HG02885 (cell line): ENCODE data around the gene TAF6.
"Not testable (repeated sequence)": the region's sequence is repeated elsewhere in the genome, so short reads cannot be mapped to it uniquely, and the experiment has no call there.

Source experiments
- ATAC-seq: cut with Tn5 transposase; IDR thresholded peaks from one replicate; pipeline ENCODE4 v1.9.1; 2021; ENCODE audit warnings: mild to moderate bottlenecking; ENCODE audit not compliant: unreplicated experiment, poor library complexity

Gene TAF6

GRCh38 chr7:100152937-100153666 lies 33.9 kb upstream of the TAF6 start:
- ATAC-seq: no peak

GRCh38 chr7:100152404-100152803 lies 33.2 kb upstream of the TAF6 start:
- ATAC-seq: no peak

GRCh38 chr7:100148559-100149328 lies 29.6 kb upstream of the TAF6 start, which contains the start of gene LAMTOR4:
LAMTOR4 (plus strand) TSS chr7:100148918; CDS start chr7:100148973, 55 bp downstream.
- ATAC-seq: peak; percentile 98

GRCh38 chr7:100148225-100148558 lies 29.0 kb upstream of the TAF6 start:
- no peak for ATAC-seq

GRCh38 chr7:100147278-100147677 lies 28.1 kb upstream of the TAF6 start:
- no peak for ATAC-seq

- not testable (repeated sequence) for ATAC-seq
These were observed 27.2 kb upstream of the TAF6 start for GRCh38 chr7:100146350-100146749.

- ATAC-seq: no peak
These were observed 23.3 kb upstream of the TAF6 start for GRCh38 chr7:100142461-100142860.

- no peak for ATAC-seq
These were observed 22.4 kb upstream of the TAF6 start for GRCh38 chr7:100141555-100141949.

GRCh38 chr7:100137851-100138760 lies 18.9 kb upstream of the TAF6 start:
- ATAC-seq: no peak

- ATAC-seq: peak; percentile 77
These were observed 13.6 kb upstream of the TAF6 start for GRCh38 chr7:100132697-100133151.

- ATAC-seq: no peak
These were observed 13.0 kb upstream of the TAF6 start for GRCh38 chr7:100132126-100132525.

GRCh38 chr7:100130608-100131453 lies 11.7 kb upstream of the TAF6 start:
- no peak for ATAC-seq

- not testable (repeated sequence) for ATAC-seq
These were observed 11.1 kb upstream of the TAF6 start for GRCh38 chr7:100130220-100130607.

GRCh38 chr7:100128637-100128963 lies 9.4 kb upstream of the TAF6 start:
- no peak for ATAC-seq

- no peak for ATAC-seq
These were observed 8.9 kb upstream of the TAF6 start for GRCh38 chr7:100127866-100128636.

- ATAC-seq: peak; percentile 65
These were observed 8.0 kb upstream of the TAF6 start, which contains the start of gene MBLAC1 for GRCh38 chr7:100126931-100127865. MBLAC1 (plus strand) TSS chr7:100126967; CDS start chr7:100127396, 429 bp downstream.

- no peak for ATAC-seq
These were observed 7.2 kb upstream of the TAF6 start for GRCh38 chr7:100126239-100126930.
